ENCODE measurements around the gene CNIH3. TPM values are rescaled to one million over a fixed set of nuclear protein-coding genes. Genes with fewer than 3 reads are reported as not detected.

Gene CNIH3
- total RNA-seq, 3 donors from 2014 or later, result 3.8 to 5.2 (median 4.4) TPM

DNA sequence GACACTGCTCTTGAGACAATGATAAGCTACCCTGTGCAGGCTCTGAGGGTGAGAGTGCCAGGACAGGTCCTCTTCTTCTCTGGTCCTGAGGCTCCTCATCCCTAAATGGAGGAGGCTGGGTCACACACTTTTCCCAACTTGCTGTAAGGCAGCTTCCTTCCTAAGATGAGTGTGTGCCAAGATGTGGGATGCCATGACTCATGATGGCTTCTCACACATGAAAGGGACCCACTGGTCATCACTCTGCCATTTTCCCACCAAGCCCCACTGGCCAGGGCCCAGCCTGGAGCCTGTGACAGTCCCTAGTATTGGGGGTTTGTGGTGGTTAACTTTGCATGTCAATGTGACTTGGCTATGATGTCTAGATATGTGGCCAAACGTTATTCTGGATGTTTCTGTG is 54.4 kb downstream of the CNIH3 start:
- no peak for TF ChIP-seq POLR2A (IDR thresholded peaks at IDR 0.05)
- TF ChIP-seq POLR2AphosphoS5 (IDR thresholded peaks at IDR 0.05), result no peak
- TF ChIP-seq, protein P1, sequence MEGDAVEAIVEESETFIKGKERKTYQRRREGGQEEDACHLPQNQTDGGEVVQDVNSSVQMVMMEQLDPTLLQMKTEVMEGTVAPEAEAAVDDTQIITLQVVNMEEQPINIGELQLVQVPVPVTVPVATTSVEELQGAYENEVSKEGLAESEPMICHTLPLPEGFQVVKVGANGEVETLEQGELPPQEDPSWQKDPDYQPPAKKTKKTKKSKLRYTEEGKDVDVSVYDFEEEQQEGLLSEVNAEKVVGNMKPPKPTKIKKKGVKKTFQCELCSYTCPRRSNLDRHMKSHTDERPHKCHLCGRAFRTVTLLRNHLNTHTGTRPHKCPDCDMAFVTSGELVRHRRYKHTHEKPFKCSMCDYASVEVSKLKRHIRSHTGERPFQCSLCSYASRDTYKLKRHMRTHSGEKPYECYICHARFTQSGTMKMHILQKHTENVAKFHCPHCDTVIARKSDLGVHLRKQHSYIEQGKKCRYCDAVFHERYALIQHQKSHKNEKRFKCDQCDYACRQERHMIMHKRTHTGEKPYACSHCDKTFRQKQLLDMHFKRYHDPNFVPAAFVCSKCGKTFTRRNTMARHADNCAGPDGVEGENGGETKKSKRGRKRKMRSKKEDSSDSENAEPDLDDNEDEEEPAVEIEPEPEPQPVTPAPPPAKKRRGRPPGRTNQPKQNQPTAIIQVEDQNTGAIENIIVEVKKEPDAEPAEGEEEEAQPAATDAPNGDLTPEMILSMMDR (IDR thresholded peaks at IDR 0.05), result no peak
- intact Hi-C loops (cut with DNase I; ENCODE audit: low total_unique reads), result no loop called here
- Histone ChIP-seq H3K27ac (no peak overlapping the region), H3K4me3 (no peak overlapping the region), H3K4me1 (no peaks in the 10 kb centered on the region), H3K9me3 (no peaks in the 10 kb centered on the region), H3K36me3 (no peaks in the 10 kb centered on the region), H3K27me3 (no peaks in the 10 kb centered on the region)
- no peak for DNase-seq (ENCODE audit: low spot score in 2 of 2)

DNA sequence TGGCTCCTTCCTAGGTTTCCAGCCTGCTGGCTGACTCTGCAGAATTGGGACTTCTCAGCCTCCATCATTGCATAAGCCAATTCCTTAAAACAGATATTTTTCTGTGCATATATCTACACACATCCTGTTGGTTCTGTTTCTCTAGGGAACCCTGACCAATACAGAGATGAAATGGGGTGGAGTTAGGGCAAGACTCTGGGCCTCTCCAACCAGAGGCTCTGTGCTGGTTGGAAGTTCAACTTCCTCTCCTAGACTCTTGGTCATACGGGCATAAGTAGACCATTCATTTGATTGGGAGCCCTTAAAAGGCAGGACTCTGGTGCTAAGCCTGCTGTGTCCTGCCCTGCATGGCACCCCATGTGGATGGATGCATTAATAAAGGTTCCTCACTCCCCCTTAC is 55.0 kb downstream of the CNIH3 start:
- intact Hi-C loops (cut with DNase I; ENCODE audit: low total_unique reads), result no loop called here
- H3K4me3 ChIP-seq, result no peak overlapping the region
- no peak for DNase-seq (ENCODE audit: low spot score in 2 of 2)
- no peak overlapping the region for H3K27ac ChIP-seq
- TF ChIP-seq POLR2AphosphoS5 (IDR thresholded peaks at IDR 0.05) (no peak), POLR2A (IDR thresholded peaks at IDR 0.05) (no peak)
- TF ChIP-seq, protein P1 (IDR thresholded peaks at IDR 0.05), result no peak
- no peaks in the 10 kb centered on the region for H3K4me1 ChIP-seq
- H3K27me3 ChIP-seq, result no peaks in the 10 kb centered on the region
- no peaks in the 10 kb centered on the region for H3K36me3 ChIP-seq
- no peaks in the 10 kb centered on the region for H3K9me3 ChIP-seq

DNA sequence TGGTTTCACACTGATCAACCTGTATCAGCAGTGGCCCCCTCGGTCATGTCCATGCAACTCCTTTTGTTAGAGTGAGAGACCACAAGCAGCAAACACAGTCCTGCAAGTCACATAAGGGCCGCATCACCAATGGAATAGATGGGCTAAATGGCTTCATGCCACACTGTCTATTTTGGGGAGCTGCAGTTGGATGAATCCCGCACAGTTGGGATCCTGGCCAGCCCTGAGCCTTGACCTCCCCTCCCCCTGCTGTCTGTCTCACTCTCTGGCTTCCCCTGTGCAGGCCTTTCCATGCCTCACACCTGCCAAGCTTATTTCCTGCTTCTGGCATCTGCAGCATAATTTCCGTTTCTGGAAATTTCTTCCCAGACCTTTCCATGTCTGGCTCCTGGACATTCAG is 57.0 kb downstream of the CNIH3 start:
- no peaks in the 10 kb centered on the region for H3K9me3 ChIP-seq
- no peaks in the 10 kb centered on the region for H3K36me3 ChIP-seq
- H3K4me1 ChIP-seq, result no peaks in the 10 kb centered on the region
- no peak overlapping the region for H3K27ac ChIP-seq
- no peak overlapping the region for H3K4me3 ChIP-seq
- intact Hi-C loops (cut with DNase I; ENCODE audit: low total_unique reads), result no loop called here
- no peak for DNase-seq (ENCODE audit: low spot score in 2 of 2)
- no peaks in the 10 kb centered on the region for H3K27me3 ChIP-seq
- TF ChIP-seq POLR2AphosphoS5 (IDR thresholded peaks at IDR 0.05) (no peak), POLR2A (IDR thresholded peaks at IDR 0.05) (no peak)
- TF ChIP-seq, protein P1 (IDR thresholded peaks at IDR 0.05), result no peak

DNA sequence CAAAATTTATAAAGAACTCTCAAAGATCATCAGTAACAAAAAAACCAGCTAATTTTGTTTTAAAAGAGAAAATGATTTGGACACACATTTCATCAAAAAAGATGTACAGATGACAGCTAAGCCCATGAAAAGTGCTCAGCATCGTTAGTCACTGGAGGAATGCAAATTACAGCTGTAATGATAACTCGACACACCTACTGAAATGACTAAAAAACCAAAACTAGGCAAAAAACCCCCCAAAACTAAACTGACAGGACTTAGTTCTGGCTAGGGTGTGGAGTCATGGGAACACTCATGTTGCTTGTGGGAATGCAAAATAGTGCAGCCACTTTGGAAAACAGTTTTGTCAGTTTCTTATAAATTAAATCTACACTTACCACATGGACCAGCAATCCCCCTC is 59.5 kb downstream of the CNIH3 start:
- Histone ChIP-seq H3K27me3 (no peaks in the 10 kb centered on the region), H3K36me3 (no peaks in the 10 kb centered on the region), H3K4me1 (no peaks in the 10 kb centered on the region), H3K27ac (no peak overlapping the region), H3K9me3 (no peaks in the 10 kb centered on the region), H3K4me3 (no peak overlapping the region)
- intact Hi-C loops (cut with DNase I; ENCODE audit: low total_unique reads), result no loop called here
- TF ChIP-seq, protein P1 (IDR thresholded peaks at IDR 0.05), result no peak
- TF ChIP-seq POLR2A (IDR thresholded peaks at IDR 0.05) (no peak), POLR2AphosphoS5 (IDR thresholded peaks at IDR 0.05) (no peak)
- DNase-seq (ENCODE audit: low spot score in 2 of 2), result no peak

DNA sequence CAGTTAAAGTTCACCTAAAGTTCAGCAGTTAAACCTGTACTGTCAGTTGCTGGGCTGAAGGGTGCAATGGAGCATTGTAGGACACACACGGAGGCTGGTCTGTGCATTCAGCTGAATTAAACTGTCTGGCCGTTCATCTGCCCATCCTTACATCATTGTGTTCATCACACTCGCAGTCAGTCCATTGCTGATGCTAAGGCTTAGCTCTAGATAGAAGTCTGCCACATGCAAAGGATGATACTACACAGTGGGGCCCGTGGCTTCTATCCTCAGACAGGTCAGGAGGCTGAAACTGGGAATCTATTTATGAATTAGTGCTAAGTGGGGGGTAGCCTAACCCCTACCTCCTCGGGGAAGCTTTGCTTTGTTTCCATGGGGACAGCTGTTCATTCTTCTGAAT is 60.4 kb downstream of the CNIH3 start:
- Histone ChIP-seq H3K4me3 (no peak overlapping the region), H3K36me3 (no peaks in the 10 kb centered on the region), H3K4me1 (no peaks in the 10 kb centered on the region), H3K27me3 (no peaks in the 10 kb centered on the region), H3K9me3 (no peaks in the 10 kb centered on the region), H3K27ac (no peak overlapping the region)
- intact Hi-C loops (cut with DNase I; ENCODE audit: low total_unique reads), result no loop called here
- TF ChIP-seq POLR2AphosphoS5 (IDR thresholded peaks at IDR 0.05) (no peak), POLR2A (IDR thresholded peaks at IDR 0.05) (no peak)
- TF ChIP-seq, protein P1 (IDR thresholded peaks at IDR 0.05), result no peak
- no peak for DNase-seq (ENCODE audit: low spot score in 2 of 2)

Measured in breast epithelium (tissue), 4 donors.